GM12801 (cell line): ENCODE results near the gene ADAT3.

Source experiments
- CTCF ChIP-seq: IDR thresholded peaks from one replicate; pipeline ENCODE4 v1.5.1; 2011; ENCODE audit warnings: control low read depth; ENCODE audit not compliant: insufficient read length; ENCODE audit errors: extremely low read depth

The ADAT3 gene

GRCh38 chr19:1959928-1960589 lies 54.9 kb downstream of the ADAT3 start:
- TF ChIP-seq CTCF: no peak

- TF ChIP-seq CTCF: no peak
Observed at GRCh38 chr19:1961000-1961883, 56.0 kb downstream of the ADAT3 start.

GRCh38 chr19:1962674-1963073 lies 57.5 kb downstream of the ADAT3 start:
- no peak for TF ChIP-seq CTCF
